Mesendoderm (in vitro differentiated cells): ENCODE results near the gene FMNL2.

Experiments used
- DNase-seq: peaks from one replicate; pipeline ENCODE4 v3.0.0; 2013
- H2AK5ac ChIP-seq: 2 replicates; pipeline ENCODE4 v1.6.1; 2013; ENCODE audit warnings: low read length, inconsistent platforms
- H2BK120ac ChIP-seq: 2 replicates; pipeline ENCODE4 v1.6.1; 2013; ENCODE audit warnings: low read depth, mild to moderate bottlenecking, low read length, moderate library complexity, mixed read lengths
- H2BK15ac ChIP-seq: replicated peaks from 2 replicates; pipeline ENCODE4 v1.6.1; 2013; ENCODE audit warnings: low read depth, mild to moderate bottlenecking, moderate library complexity
- H2BK5ac ChIP-seq: 2 replicates; pipeline ENCODE4 v1.6.1; 2013; ENCODE audit warnings: low read length, inconsistent platforms
- H3K18ac ChIP-seq: 2 replicates; pipeline ENCODE4 v1.6.1; 2013; ENCODE audit warnings: mild to moderate bottlenecking, low read length, mixed read lengths
- H3K23ac ChIP-seq: one replicate; pipeline ENCODE4 v1.6.1; 2013; ENCODE audit warnings: low read length
- H3K27ac ChIP-seq: 2 replicates; pipeline ENCODE4 v1.5.1; 2013; ENCODE audit warnings: low read depth, mild to moderate bottlenecking, inconsistent platforms, low read length, moderate library complexity
- H3K27me3 ChIP-seq: 2 replicates; pipeline ENCODE4 v1.6.1; 2013; ENCODE audit warnings: low read length, control low read depth, mild to moderate bottlenecking, inconsistent platforms; ENCODE audit not compliant: insufficient read depth, poor library complexity
- H3K36me3 ChIP-seq: 2 replicates; pipeline ENCODE4 v1.6.1; 2013; ENCODE audit warnings: low read length, inconsistent platforms; ENCODE audit not compliant: control insufficient read depth, insufficient read depth
- H3K4ac ChIP-seq: one replicate; pipeline ENCODE4 v1.6.1; 2013; ENCODE audit warnings: low read depth, mild to moderate bottlenecking, low read length, moderate library complexity
- H3K4me1 ChIP-seq: 2 replicates; pipeline ENCODE4 v1.6.1; 2013; ENCODE audit warnings: low read depth, low read length, inconsistent platforms; ENCODE audit not compliant: control insufficient read depth
- H3K4me2 ChIP-seq: 2 replicates; pipeline ENCODE4 v1.6.1; 2013; ENCODE audit warnings: low read length
- H3K4me3 ChIP-seq: 2 replicates; pipeline ENCODE4 v1.5.1; 2013; ENCODE audit warnings: mild to moderate bottlenecking, low read length
- H3K56ac ChIP-seq: one replicate; pipeline ENCODE4 v1.6.1; 2013; ENCODE audit warnings: low read length
- H3K79me1 ChIP-seq: 2 replicates; pipeline ENCODE4 v1.6.1; 2013; ENCODE audit warnings: low read length, inconsistent platforms
- H3K79me2 ChIP-seq: 2 replicates; pipeline ENCODE4 v1.6.1; 2013; ENCODE audit warnings: mild to moderate bottlenecking, low read length; ENCODE audit not compliant: control insufficient read depth, insufficient read depth
- H3K9ac ChIP-seq: 2 replicates; pipeline ENCODE4 v1.6.1; 2013; ENCODE audit warnings: low read length, inconsistent platforms
- H4K5ac ChIP-seq: one replicate; pipeline ENCODE4 v1.6.1; 2013; ENCODE audit warnings: low read length
- H4K8ac ChIP-seq: one replicate; pipeline ENCODE4 v1.6.1; 2013; ENCODE audit warnings: low read depth, mild to moderate bottlenecking, control low read depth, low read length, moderate library complexity
- whole genome bisulfite sequencing: extraction: QIAGEN DNeasy Blood & Tissue Kit; methylation state at CpG from one replicate; pipeline ENCODE4 v1.1.7; 2013; ENCODE audit warnings: low lambda C conversion rate, missing lambda C conversion rate; ENCODE audit not compliant: insufficient coverage; ENCODE audit errors: extremely low coverage; 5-methylcytosine and 5-hydroxymethylcytosine counted together

Gene FMNL2

DNA sequence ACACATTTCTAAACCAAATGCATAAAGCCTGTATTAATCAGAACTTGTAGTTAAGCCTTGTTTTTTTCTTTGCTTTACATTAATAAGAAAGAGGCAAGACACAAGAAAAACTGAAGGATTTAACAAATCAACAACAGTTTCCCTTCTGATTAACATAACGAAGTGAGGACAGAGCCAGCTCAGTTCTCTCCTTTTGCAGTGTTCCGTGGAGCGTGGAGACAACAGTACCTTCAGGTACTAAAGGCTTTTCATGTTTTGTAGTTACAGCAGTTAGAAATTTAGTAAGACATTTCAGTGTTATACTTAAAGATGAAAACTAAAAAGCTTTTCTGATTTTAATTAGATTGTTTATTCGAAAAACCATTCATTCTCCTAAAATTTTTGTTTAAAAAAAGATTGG is 115.2 kb downstream of the FMNL2 start:
- WGBS: no CpG with 5 or more reads among the region's 4 CpGs

DNA sequence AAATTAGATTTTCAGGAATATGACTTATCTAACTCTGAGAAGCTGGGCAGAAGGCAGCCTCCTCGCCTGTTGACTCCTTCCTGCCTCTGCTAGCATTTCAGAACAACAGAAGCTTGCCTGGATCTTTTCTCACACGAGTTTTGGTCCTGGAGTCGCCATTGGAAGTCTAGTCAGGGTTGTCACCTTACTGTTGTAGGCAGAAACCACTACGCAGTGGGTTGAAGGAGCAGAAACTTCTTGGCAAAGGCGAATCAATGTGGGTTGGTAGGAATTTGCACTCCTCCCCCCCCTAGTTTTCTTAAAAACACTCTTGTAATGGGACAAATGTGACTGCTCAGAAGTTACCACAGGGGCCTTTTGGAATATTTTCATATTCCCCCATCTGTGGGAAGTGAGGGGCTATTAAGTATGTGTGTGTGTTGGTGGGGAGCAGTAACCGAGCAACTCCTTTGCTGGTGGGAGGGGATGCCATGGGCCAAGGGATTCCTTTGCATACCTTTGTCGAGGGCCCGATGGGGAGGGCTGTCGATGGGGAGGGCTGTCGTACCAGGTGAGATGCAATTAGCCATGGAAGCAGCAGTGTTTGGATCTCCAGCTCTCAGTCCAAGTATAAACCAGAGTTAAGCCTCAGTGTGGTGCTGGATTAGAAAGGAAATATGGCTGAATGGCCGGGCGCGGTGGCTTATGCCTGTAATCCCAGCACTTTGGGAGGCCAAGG is 117.4 kb downstream of the FMNL2 start:
- Histone ChIP-seq H2AK5ac (no peak overlapping the region), H2BK120ac (no peak overlapping the region), H3K27me3 (no peaks in the 10 kb centered on the region), H4K5ac (no peak overlapping the region), H3K36me3 (no peaks in the 10 kb centered on the region), H3K56ac (peak overlapping the region; percentile 73), H3K27ac (no peak overlapping the region), H3K4me2 (no peak overlapping the region), H3K79me2 (peaks cover 14% of the 10 kb centered on the region), H3K4me3 (no peak overlapping the region), H3K23ac (no peak overlapping the region), H4K8ac (no peak overlapping the region), H3K4ac (no peak overlapping the region), H3K9ac (peak overlapping the region; percentile 36), H3K4me1 (peaks cover 25% of the 10 kb centered on the region), H3K18ac (peak overlapping the region; percentile 85), H2BK15ac (no peak overlapping the region), H2BK5ac (no peak overlapping the region), H3K79me1 (peaks cover 15% of the 10 kb centered on the region)
- no CpG with 5 or more reads among the region's 13 CpGs for WGBS
- DNase-seq: peak; percentile 73

More for the DNA sequence above, 115.2 kb downstream of the FMNL2 start:
- H3K79me2 ChIP-seq: peaks cover 15% of the 10 kb centered on the region
- no peak overlapping the region for H4K8ac ChIP-seq
- no peak overlapping the region for H2BK120ac ChIP-seq
- H2AK5ac ChIP-seq: no peak overlapping the region
- no peak overlapping the region for H3K56ac ChIP-seq
- H3K4me1 ChIP-seq: peaks cover 25% of the 10 kb centered on the region
- no peak overlapping the region for H3K4me2 ChIP-seq
- H3K9ac ChIP-seq: no peak overlapping the region
- no peak overlapping the region for H3K4me3 ChIP-seq
- no peak overlapping the region for H2BK5ac ChIP-seq
- no peak overlapping the region for H4K5ac ChIP-seq
- H3K27ac ChIP-seq: no peak overlapping the region
- no peaks in the 10 kb centered on the region for H3K27me3 ChIP-seq
- H3K4ac ChIP-seq: no peak overlapping the region
- H3K79me1 ChIP-seq: peaks cover 19% of the 10 kb centered on the region
- H3K36me3 ChIP-seq: no peaks in the 10 kb centered on the region
- no peak overlapping the region for H2BK15ac ChIP-seq
- no peak overlapping the region for H3K18ac ChIP-seq
- DNase-seq: no peak
- no peak overlapping the region for H3K23ac ChIP-seq

GRCh38 chr2:152453129-152453911 is 118.3 kb downstream of the FMNL2 start:
- Histone ChIP-seq H3K56ac (peak overlapping the region; percentile 73), H3K79me1 (peaks cover 17% of the 10 kb centered on the region), H3K27me3 (no peaks in the 10 kb centered on the region), H4K5ac (no peak overlapping the region), H3K9ac (peak overlapping the region; percentile 39), H2BK5ac (peak overlapping the region; percentile 42), H2AK5ac (no peak overlapping the region), H4K8ac (no peak overlapping the region), H3K4ac (peak overlapping the region; percentile 41), H3K36me3 (no peaks in the 10 kb centered on the region), H2BK120ac (no peak overlapping the region), H2BK15ac (no peak overlapping the region), H3K27ac (peak overlapping the region; percentile 80), H3K4me1 (peaks cover 22% of the 10 kb centered on the region), H3K4me2 (no peak overlapping the region), H3K18ac (peak overlapping the region; percentile 77), H3K4me3 (no peak overlapping the region), H3K79me2 (peaks cover 17% of the 10 kb centered on the region), H3K23ac (no peak overlapping the region)
- WGBS: no CpG with 5 or more reads among the region's 9 CpGs
- DNase-seq: peak; percentile 89

DNA sequence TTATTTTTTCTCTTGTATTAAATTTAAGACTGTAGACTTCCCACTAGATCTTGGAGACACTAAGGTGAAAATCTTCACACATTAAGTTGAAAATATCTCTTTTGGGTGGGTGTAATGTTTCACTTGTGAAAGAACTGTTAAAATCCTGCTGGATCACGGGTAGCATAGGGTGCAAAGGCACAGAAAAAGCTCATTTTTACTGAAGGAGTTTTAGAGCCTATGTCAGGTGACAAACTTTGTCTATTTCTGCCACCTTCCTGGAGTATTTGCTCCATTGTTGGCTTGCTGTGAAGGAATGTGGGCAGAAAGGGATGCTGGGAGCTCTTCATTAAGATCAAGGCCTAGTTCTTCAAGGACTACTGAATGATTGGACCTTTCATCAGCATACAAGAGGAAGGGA is 119.4 kb downstream of the FMNL2 start:
- no peak overlapping the region for H3K18ac ChIP-seq
- no peak overlapping the region for H3K4ac ChIP-seq
- H3K79me2 ChIP-seq: peaks cover 19% of the 10 kb centered on the region
- peak; percentile 68 for DNase-seq
- no peak overlapping the region for H2BK120ac ChIP-seq
- peak overlapping the region; percentile 40 for H3K27ac ChIP-seq
- no peak overlapping the region for H2BK5ac ChIP-seq
- H4K5ac ChIP-seq: no peak overlapping the region
- H3K4me2 ChIP-seq: no peak overlapping the region
- H3K4me3 ChIP-seq: no peak overlapping the region
- peaks cover 18% of the 10 kb centered on the region for H3K79me1 ChIP-seq
- no peak overlapping the region for H3K23ac ChIP-seq
- H3K9ac ChIP-seq: no peak overlapping the region
- H2BK15ac ChIP-seq: no peak overlapping the region
- H3K36me3 ChIP-seq: no peaks in the 10 kb centered on the region
- WGBS: no CpG with 5 or more reads among the region's 1 CpG
- H4K8ac ChIP-seq: no peak overlapping the region
- peaks cover 18% of the 10 kb centered on the region for H3K4me1 ChIP-seq
- no peaks in the 10 kb centered on the region for H3K27me3 ChIP-seq
- H2AK5ac ChIP-seq: no peak overlapping the region
- peak overlapping the region; percentile 46 for H3K56ac ChIP-seq

DNA sequence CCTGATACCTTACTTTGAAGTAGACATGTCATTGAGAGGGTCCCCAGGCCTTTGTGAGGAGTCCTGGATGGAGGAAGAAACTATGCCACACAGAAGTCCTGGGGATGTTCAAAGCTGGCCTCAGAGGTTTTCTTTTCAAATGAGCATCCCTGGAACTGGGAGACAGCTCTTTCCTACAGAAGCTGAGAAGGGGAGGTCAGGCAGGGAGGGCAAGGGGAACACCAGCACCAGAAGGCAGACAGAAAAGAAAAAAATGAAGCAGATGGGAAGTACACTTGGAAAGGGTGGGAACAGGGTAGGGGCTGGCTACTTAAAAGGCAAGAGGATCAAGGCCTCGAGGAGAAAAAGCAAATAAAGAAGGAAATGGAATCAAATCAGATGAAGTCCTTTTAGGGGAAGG is 120.0 kb downstream of the FMNL2 start:
- Histone ChIP-seq H3K18ac (peak overlapping the region; percentile 68), H3K36me3 (no peaks in the 10 kb centered on the region), H3K23ac (no peak overlapping the region), H3K4me2 (no peak overlapping the region), H3K4me3 (no peak overlapping the region), H3K9ac (no peak overlapping the region), H3K27me3 (no peaks in the 10 kb centered on the region), H3K27ac (no peak overlapping the region), H4K5ac (no peak overlapping the region), H3K79me2 (peaks cover 19% of the 10 kb centered on the region), H3K4me1 (peaks cover 18% of the 10 kb centered on the region), H2BK5ac (no peak overlapping the region), H3K4ac (no peak overlapping the region), H2BK15ac (no peak overlapping the region), H4K8ac (no peak overlapping the region), H3K79me1 (peaks cover 18% of the 10 kb centered on the region), H3K56ac (peak overlapping the region; percentile 46), H2BK120ac (no peak overlapping the region), H2AK5ac (peak overlapping the region; percentile 11)
- no CpG with 5 or more reads among the region's 1 CpG for WGBS
- no peak for DNase-seq
